Mesenchymal stem cell (in vitro differentiated cells and primary cell): ENCODE data around the gene PPFIBP2.

ENCODE experiments used
- DNase-seq: peaks from one replicate; pipeline ENCODE4 v3.0.0-alpha.2; 2013
- H2AFZ ChIP-seq: one replicate; pipeline ENCODE4 v1.6.1; 2013; ENCODE audit warnings: low read depth, mild to moderate bottlenecking, control low read depth, inconsistent platforms, low read length, moderate library complexity
- H2AK5ac ChIP-seq: 2 replicates; pipeline ENCODE4 v1.6.1; 2013; ENCODE audit warnings: low read length, moderate library complexity, mild to moderate bottlenecking, inconsistent platforms; ENCODE audit not compliant: severe bottlenecking
- H2BK120ac ChIP-seq: one replicate; pipeline ENCODE4 v1.6.1; 2013; ENCODE audit warnings: low read depth, mild to moderate bottlenecking, inconsistent platforms, low read length, moderate library complexity
- H2BK12ac ChIP-seq, 2 experiments: one replicate each; pipeline ENCODE4 v1.6.1; 2013; ENCODE audit warnings: inconsistent platforms in 2 of 2, low read length in 2 of 2, mild to moderate bottlenecking in 2 of 2, moderate library complexity in 2 of 2, control low read depth in 1 of 2
- H2BK15ac ChIP-seq: one replicate; pipeline ENCODE4 v1.6.1; 2013; ENCODE audit warnings: mild to moderate bottlenecking, low read depth, inconsistent platforms; ENCODE audit not compliant: poor library complexity, severe bottlenecking
- H2BK5ac ChIP-seq: 2 replicates; pipeline ENCODE4 v1.6.1; 2013; ENCODE audit warnings: low read depth, mild to moderate bottlenecking, low read length, control low read depth, inconsistent platforms; ENCODE audit not compliant: poor library complexity, severe bottlenecking
- H3K14ac ChIP-seq, 2 experiments: one replicate each; pipeline ENCODE4 v1.6.1; 2013; ENCODE audit warnings: inconsistent platforms in 2 of 2, low read length in 2 of 2, control low read depth in 1 of 2, mild to moderate bottlenecking in 1 of 2, moderate library complexity in 1 of 2
- H3K18ac ChIP-seq, 2 experiments: one replicate each; pipeline ENCODE4 v1.6.1; 2013; ENCODE audit warnings: inconsistent platforms in 2 of 2, low read length in 2 of 2, control low read depth in 1 of 2, low read depth in 1 of 2, mild to moderate bottlenecking in 1 of 2
- H3K23ac ChIP-seq, 2 experiments: one replicate each; pipeline ENCODE4 v1.6.1; 2013; ENCODE audit warnings: inconsistent platforms in 2 of 2, low read length in 2 of 2, mild to moderate bottlenecking in 2 of 2, moderate library complexity in 2 of 2, control low read depth in 1 of 2
- H3K27ac ChIP-seq: 2 replicates; pipeline ENCODE4 v1.5.1; 2013; ENCODE audit warnings: mild to moderate bottlenecking, moderate library complexity, low read length, control low read depth, inconsistent platforms; ENCODE audit not compliant: poor library complexity, severe bottlenecking
- H3K27me3 ChIP-seq, 2 experiments: 2 replicates each; pipeline versions ENCODE4 v1.6.1 to v1.7.0; 2013; ENCODE audit warnings: low read length in 2 of 2, mild to moderate bottlenecking in 2 of 2, moderate library complexity in 2 of 2, control low read depth in 1 of 2, inconsistent platforms in 1 of 2; ENCODE audit not compliant: control insufficient read depth in 1 of 2, insufficient read depth in 1 of 2
- H3K36me3 ChIP-seq, 2 experiments: 2 replicates each; pipeline versions ENCODE4 v1.6.1 to v1.7.0; 2013; ENCODE audit warnings: low read length in 2 of 2, control low read depth in 1 of 2, inconsistent platforms in 1 of 2, low read depth in 1 of 2, mild to moderate bottlenecking in 1 of 2; ENCODE audit not compliant: insufficient read depth in 2 of 2, control insufficient read depth in 1 of 2
- H3K4ac ChIP-seq, 2 experiments: one replicate each; pipeline ENCODE4 v1.6.1; 2013; ENCODE audit warnings: inconsistent platforms in 2 of 2, low read length in 2 of 2, mild to moderate bottlenecking in 2 of 2, moderate library complexity in 2 of 2, control low read depth in 1 of 2, low read depth in 1 of 2
- H3K4me1 ChIP-seq: 2 replicates; pipeline ENCODE4 v1.6.1; 2013; ENCODE audit warnings: low read depth, low read length, control low read depth; ENCODE audit not compliant: control insufficient read depth, insufficient read depth
- H3K4me2 ChIP-seq: 2 replicates; pipeline ENCODE4 v1.6.1; 2013; ENCODE audit warnings: low read length, mild to moderate bottlenecking, inconsistent platforms; ENCODE audit not compliant: poor library complexity, severe bottlenecking
- H3K4me3 ChIP-seq, 2 experiments: 2 replicates each; pipeline versions ENCODE4 v1.5.1 to v1.7.0; 2013; ENCODE audit warnings: low read length in 2 of 2, mild to moderate bottlenecking in 2 of 2, control low read depth in 1 of 2, low read depth in 1 of 2; ENCODE audit not compliant: insufficient read depth in 1 of 2
- H3K79me1 ChIP-seq: replicated peaks from 2 replicates; pipeline ENCODE4 v1.6.1; 2013; ENCODE audit warnings: mild to moderate bottlenecking, control low read depth, low read length, inconsistent platforms; ENCODE audit not compliant: poor library complexity, severe bottlenecking
- H3K9ac ChIP-seq: 2 replicates; pipeline ENCODE4 v1.7.0; 2013; ENCODE audit warnings: mild to moderate bottlenecking, low read length, moderate library complexity
- H3K9me3 ChIP-seq: 2 replicates; pipeline ENCODE4 v1.7.0; 2013; ENCODE audit warnings: mild to moderate bottlenecking, low read length; ENCODE audit not compliant: control insufficient read depth
- H4K8ac ChIP-seq: one replicate; pipeline ENCODE4 v1.6.1; 2013; ENCODE audit warnings: inconsistent platforms, mild to moderate bottlenecking, low read length, moderate library complexity
- H4K91ac ChIP-seq: one replicate; pipeline ENCODE4 v1.6.1; 2013; ENCODE audit warnings: mild to moderate bottlenecking, low read length, inconsistent platforms
- WGBS: methylation state at CpG from one replicate; pipeline ENCODE4 v1.1.7; 2013; ENCODE audit warnings: mixed read lengths; 5-methylcytosine and 5-hydroxymethylcytosine counted together

PPFIBP2 gene

DNA sequence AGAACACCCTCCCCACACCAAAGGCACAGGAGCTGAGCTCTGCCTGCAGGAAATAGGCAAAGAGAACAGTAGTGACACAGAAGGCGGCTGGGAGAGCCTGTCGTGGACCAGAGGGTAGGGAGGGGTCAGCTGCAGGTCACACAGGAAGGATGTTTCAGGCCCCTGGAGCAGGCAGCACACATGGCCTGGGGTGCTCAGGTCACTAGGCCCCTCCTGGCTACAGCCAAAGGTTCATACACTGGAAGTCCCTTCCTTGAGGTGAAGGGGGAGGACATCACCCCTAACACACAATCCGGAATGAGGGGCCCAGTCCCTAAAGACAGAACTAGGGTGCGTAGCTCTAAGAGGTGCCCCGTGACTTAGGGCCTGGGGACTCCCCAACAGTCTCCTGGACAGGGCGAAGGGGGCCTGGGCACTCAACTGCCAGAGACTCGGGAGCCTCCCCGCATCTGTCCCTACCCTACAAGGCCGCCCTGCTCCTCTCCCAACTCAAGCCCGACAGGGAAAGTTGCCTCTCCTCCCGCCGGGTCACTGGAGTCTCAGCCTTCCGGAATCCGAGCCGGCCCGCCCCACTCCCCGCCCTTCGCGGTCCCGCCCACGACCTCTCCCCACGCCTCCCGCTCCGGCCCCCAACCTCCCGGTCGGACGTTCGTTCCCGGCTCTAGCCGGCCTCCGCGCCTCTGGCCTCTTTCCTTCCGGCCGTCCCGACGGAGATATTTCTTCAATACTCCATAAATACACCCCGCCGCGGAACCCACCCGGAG lies 159.3 kb downstream of the PPFIBP2 start, which contains the start of gene CYB5R2:
Gene CYB5R2 (minus strand): TSS at position 541 of the 764 bp plus-strand sequence. CDS start 675 bp downstream, outside the sequence.
- H3K9me3 ChIP-seq: no peaks in the 10 kb centered on the region
- 7% methylated on average over 35 of the region's 40 CpGs for WGBS
- H3K23ac ChIP-seq: peak within 1 kb of the TSS in 1 of 2 experiments; percentile 79
- H3K27me3 ChIP-seq: no peaks in the 10 kb centered on the region
- H3K9ac ChIP-seq: peak within 1 kb of the TSS; percentile 81
- H4K8ac ChIP-seq: peak within 1 kb of the TSS; percentile 87
- H3K4me2 ChIP-seq: peak within 1 kb of the TSS; percentile 76
- peak within 1 kb of the TSS in 1 of 2 experiments; percentile 19 for H3K14ac ChIP-seq
- peak within 1 kb of the TSS; percentile 81 for H2AFZ ChIP-seq
- peak within 1 kb of the TSS; percentile 55 to 97 for H3K18ac ChIP-seq
- no peaks in the 10 kb centered on the region for H3K79me1 ChIP-seq
- H3K4me1 ChIP-seq: peaks cover 17% of the 10 kb centered on the region
- DNase-seq: peak; percentile 62
- peak within 1 kb of the TSS; percentile 63 to 83 for H3K4ac ChIP-seq
- H4K91ac ChIP-seq: peak within 1 kb of the TSS; percentile 87
- no peak within 1 kb of the TSS for H2BK5ac ChIP-seq
- peak within 1 kb of the TSS; percentile 78 for H2BK15ac ChIP-seq
- H3K36me3 ChIP-seq: peaks cover 0 to 14% of the 10 kb centered on the region in 2 experiments
- H2BK12ac ChIP-seq: peak within 1 kb of the TSS; percentile 3 to 33
- H2BK120ac ChIP-seq: peak within 1 kb of the TSS; percentile 67
- H3K27ac ChIP-seq: no peak within 1 kb of the TSS
- H2AK5ac ChIP-seq: no peak within 1 kb of the TSS
- peak within 1 kb of the TSS; percentile 48 to 82 for H3K4me3 ChIP-seq

DNA sequence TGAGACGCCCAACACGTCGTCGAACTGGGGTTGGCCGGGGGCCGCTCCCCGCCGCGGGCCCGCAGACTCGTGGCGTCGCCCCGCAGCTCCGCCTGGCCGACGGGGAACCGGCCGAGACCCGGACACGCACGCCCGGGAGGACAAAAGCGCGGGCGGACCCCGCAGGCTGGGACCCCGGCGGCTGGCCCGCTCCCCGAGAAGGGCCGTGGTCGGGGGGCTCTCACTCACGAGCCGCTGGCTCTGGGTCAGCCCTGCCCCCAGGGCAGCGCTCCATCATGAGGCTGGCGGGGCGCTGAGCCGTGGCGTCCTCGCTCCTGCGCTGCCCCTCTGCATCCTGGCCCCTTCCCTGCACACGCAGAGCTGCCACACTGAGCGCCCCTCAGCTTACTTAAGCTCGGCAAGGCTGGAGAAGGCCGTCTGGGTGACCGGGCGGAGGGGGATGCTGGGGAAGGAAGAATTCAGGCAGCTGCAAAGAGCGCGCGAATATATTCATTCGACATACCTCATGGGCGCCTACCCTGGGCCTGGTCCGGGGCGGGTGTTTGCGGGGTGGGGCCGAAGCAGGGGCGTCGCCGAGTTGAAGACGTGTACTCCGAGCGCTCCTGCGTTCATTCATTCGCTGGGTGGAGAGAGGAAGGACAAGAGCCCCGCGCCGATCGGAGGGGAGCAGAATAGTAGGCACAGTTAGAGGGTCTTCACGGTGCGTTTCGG lies 160.1 kb downstream of the PPFIBP2 start:
- Histone ChIP-seq H3K27me3 (no peaks in the 10 kb centered on the region), H3K9ac (peak overlapping the region; percentile 81), H3K14ac (peak overlapping the region in 1 of 2 experiments; percentile 19), H2AFZ (peak overlapping the region; percentile 72), H3K23ac (peak overlapping the region in 1 of 2 experiments; percentile 79), H2BK12ac (peak overlapping the region in 1 of 2 experiments; percentile 0), H3K36me3 (peaks cover 0 to 10% of the 10 kb centered on the region in 2 experiments), H2BK120ac (peak overlapping the region; percentile 67), H4K91ac (peak overlapping the region; percentile 87), H3K9me3 (no peaks in the 10 kb centered on the region), H3K4me2 (peak overlapping the region; percentile 76), H2AK5ac (no peak overlapping the region), H3K27ac (no peak overlapping the region), H3K4me3 (peak overlapping the region; percentile 48 to 82), H3K79me1 (no peaks in the 10 kb centered on the region), H3K4me1 (peaks cover 17% of the 10 kb centered on the region), H2BK5ac (no peak overlapping the region), H3K18ac (peak overlapping the region; percentile 55 to 86), H3K4ac (peak overlapping the region; percentile 22 to 46), H4K8ac (peak overlapping the region; percentile 70), H2BK15ac (peak overlapping the region; percentile 78)
- WGBS: 10% methylated on average over 58 of the region's 72 CpGs
- peak; percentile 37 for DNase-seq

DNA sequence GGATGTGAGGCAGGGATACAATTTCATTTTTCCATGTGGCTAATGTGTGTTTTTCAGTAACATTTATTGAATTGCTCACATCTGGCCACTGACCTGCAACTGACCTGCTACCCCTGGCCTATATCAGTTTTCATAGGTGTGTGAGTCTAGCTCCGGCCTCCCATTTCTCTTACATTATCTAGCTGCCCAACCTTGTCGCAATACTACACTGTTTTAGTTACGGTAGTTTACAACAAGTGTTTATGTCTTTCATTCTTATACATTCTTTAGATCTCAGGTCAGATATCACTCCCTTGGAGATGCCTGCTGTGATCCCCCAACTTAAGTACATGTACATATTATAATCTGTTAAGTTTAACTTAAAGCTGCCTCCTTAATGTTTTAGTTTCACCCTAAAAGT lies 161.8 kb downstream of the PPFIBP2 start:
- Histone ChIP-seq H2AK5ac (no peak overlapping the region), H3K23ac (no peak overlapping the region), H2BK15ac (no peak overlapping the region), H3K27ac (no peak overlapping the region), H3K4me2 (no peak overlapping the region), H3K4ac (no peak overlapping the region), H3K18ac (no peak overlapping the region), H3K79me1 (no peaks in the 10 kb centered on the region), H4K91ac (no peak overlapping the region), H4K8ac (no peak overlapping the region), H3K9ac (no peak overlapping the region), H2AFZ (no peak overlapping the region), H3K36me3 (peaks cover 0 to 3% of the 10 kb centered on the region in 2 experiments), H2BK12ac (no peak overlapping the region), H3K27me3 (no peaks in the 10 kb centered on the region), H3K14ac (no peak overlapping the region), H3K9me3 (no peaks in the 10 kb centered on the region), H3K4me1 (peaks cover 17% of the 10 kb centered on the region), H2BK5ac (no peak overlapping the region), H3K4me3 (no peak overlapping the region), H2BK120ac (no peak overlapping the region)
- DNase-seq: no peak
- 92% methylated on average over 2 of the region's 3 CpGs for WGBS

DNA sequence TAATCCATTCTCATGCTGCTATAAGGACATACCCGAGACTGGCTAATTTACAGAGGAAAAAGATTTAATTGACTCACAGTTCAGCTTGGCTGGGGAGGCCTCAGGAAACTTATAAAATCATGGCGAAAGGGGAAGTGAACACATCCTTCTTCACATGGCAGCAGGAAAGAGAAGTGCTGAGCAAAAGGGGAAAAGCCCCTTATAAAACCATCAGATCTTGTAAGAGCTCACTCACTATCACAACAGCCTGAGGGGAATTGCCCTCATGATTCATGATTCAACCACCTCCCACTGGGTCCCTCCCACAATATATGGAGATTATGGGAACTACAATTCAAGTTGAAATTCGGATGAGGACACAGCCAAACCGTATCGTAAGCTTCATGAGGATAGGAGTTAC lies 163.3 kb downstream of the PPFIBP2 start:
- DNase-seq: peak; percentile 38
- no peak overlapping the region for H4K91ac ChIP-seq
- H3K4me2 ChIP-seq: no peak overlapping the region
- peaks cover 16% of the 10 kb centered on the region for H3K4me1 ChIP-seq
- H3K36me3 ChIP-seq: no peaks in the 10 kb centered on the region
- H2BK120ac ChIP-seq: no peak overlapping the region
- no peak overlapping the region for H3K4ac ChIP-seq
- H3K18ac ChIP-seq: no peak overlapping the region
- H2BK12ac ChIP-seq: no peak overlapping the region
- H3K14ac ChIP-seq: no peak overlapping the region
- H3K4me3 ChIP-seq: no peak overlapping the region
- no peak overlapping the region for H2BK15ac ChIP-seq
- no peaks in the 10 kb centered on the region for H3K27me3 ChIP-seq
- no peak overlapping the region for H3K27ac ChIP-seq
- H2BK5ac ChIP-seq: no peak overlapping the region
- H2AK5ac ChIP-seq: no peak overlapping the region
- WGBS: 96% methylated on average over 4 of the region's 5 CpGs
- H3K79me1 ChIP-seq: no peaks in the 10 kb centered on the region
- no peak overlapping the region for H2AFZ ChIP-seq
- peak overlapping the region; percentile 22 for H3K9ac ChIP-seq
- no peak overlapping the region for H3K23ac ChIP-seq
- H3K9me3 ChIP-seq: peaks cover 4% of the 10 kb centered on the region
- no peak overlapping the region for H4K8ac ChIP-seq
